ENCODE results near the gene DRICH1.
"Not testable (repeated sequence)": the region's sequence is repeated elsewhere in the genome, so short reads cannot be mapped to it uniquely, and the experiment has no call there.

Gene DRICH1

DNA sequence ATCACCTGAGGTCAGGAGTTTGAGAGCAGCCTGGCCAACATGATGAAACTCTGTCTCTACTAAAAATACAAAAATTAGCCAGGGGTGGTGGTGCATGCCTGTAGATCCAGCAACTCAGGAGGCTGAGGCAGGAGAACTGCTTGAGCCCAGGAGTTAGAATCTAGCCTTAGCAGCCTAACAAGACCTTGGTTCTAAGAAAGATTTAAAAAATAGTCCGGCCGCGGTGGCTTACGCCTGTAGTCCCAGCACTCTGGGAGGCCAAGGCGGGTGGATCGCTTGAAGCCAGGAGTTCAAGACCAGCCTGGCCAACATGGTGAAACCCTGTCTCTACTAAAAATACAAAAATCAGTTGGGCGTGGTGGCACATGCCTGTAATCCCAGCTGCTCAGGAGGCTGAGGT lies 14.4 kb upstream of the DRICH1 start:
- not testable (repeated sequence) for DNase-seq

DNA sequence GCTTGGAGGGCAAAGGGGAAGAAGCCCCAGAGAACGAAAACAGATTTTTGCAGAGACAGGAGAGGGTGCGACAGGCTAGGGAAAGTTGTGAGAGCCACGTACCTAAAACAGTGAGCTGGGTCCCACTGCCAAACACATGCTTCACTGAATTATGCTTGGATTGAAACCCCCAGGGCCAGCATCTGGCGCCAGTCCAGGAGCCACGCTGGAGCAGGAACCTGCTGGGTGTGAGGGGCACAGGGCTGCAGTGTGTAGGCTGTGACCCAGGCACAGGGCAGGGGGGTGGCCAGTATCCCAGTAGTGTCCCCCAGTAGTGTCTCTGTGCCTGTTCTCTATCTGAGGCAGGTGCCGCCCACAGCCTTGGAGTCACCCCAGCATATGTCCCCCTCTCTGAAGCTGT lies 8.1 kb upstream of the DRICH1 start:
- not testable (repeated sequence) for DNase-seq

DNA sequence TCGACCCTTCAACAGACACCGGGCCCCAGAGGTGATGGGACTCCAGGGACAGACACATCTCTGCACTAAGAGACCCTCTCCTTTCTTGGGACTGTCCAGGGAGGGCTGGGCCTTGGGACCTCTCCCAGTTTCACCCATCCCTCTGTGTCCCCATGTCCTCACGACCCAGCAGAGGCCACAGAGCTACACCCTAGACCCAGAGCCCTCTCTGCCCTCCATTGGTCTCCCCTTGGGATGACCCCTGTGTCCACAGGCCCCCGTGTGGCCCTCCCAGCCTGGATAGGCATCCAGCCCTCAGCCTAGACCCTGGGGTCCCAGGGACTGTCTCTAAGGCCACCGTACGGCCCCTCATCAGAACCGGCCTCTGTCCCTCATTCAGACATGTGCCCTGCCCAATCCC lies 7.5 kb upstream of the DRICH1 start:
- DNase-seq = no peak

DNA sequence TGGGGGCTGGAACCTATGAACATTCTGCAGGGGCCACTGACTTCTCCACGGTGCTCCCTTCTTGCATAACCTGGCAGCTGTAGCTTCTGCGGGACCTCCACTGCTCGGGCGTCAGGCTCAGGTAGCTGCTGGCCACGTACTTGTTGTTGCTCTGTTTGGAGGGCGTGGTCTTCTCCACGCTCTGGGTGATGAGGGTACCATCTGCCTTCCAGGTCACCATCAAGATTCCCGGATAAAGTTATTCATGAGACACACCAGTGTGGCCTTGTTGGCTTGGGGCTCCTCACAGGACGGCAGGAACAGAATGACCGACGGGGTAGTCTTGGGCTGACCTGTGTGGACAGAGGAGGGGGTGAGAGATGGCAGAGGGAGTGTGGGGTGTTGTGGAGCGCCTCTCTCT lies 6.5 kb upstream of the DRICH1 start:
- no peak for DNase-seq

DNA sequence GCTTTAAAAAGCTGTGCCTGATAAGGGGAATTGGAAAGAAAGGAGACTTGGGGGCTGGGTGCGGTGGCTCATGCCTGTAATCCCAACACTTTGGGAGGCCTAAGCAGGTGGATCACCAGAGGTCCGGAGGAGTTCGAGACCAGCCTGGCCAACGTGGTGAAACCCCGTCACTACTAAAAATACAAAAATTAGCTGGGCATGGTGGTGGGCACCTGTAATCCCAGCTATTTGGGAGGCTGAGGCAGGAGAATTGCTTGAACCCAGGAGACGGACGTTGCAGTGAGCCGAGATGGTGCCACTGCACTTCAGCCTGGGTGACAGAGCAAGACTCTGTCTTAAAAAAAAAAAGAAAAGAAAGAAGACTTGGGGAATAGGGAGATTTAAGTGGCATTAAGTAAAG lies 3.2 kb upstream of the DRICH1 start:
- DNase-seq = not testable (repeated sequence)

DNA sequence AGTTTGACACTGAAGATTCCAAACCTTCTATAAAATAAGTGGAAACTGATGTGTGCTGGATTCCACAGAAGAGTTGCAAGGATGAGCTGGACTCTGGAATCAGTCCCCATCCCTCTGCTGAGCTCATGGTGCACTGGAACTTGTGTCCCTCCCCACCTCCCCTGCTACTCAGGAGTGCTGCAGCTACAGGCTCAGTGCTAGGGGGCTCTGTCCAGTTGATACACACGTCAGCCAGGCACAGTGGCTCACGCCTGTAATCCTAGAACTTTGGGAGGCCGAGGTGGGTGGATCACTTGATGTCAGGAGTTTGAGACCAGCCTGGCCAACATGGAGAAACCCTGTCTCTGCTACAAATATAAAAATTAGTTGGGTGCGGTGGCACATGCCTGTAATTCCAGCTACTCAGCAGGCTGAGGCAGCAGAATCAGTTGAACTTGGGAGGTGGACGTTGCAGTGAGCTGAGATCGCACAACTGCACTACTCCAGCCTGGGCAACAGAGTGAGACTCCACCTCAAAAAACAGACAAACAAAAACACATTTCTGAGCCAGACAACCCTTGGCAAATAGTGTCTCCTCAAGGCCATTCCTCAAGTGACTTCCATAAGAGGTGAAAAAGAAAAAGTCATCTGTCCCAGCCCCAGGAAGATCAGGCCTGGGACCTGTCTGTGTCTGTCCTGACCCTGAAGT lies 3.9 kb downstream of the DRICH1 start:
- not testable (repeated sequence) for DNase-seq

DNA sequence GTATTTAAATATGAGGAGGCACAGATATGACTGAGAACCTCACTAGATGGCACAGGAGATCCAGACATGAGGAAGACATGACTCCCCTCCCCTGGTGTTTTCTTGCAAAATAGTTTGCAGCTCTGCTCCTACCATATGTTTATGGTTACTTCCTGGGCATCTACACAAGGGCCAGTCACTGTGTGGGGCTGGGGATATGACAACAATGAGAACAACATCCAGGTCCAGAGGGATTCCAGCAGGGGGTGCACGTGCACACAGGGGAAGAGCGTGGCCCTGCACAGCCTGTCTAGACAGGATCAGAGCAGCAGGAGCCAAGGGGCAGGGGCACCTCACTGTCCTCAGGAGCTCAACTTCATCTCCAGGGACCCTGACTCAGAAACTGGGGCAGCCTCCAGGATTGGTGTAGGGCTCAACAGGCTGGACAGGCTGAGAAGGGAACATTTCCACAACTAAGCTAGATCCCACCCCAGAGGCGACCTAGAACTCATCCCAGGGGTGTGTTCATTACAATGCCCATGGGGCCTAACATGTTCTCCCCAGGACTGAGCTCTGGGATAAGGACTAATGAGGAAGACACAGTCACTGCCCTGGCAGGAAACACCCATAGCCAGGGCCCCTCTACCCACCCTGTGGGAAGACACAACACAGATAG lies 4.6 kb downstream of the DRICH1 start:
- DNase-seq = not testable (repeated sequence)

DNA sequence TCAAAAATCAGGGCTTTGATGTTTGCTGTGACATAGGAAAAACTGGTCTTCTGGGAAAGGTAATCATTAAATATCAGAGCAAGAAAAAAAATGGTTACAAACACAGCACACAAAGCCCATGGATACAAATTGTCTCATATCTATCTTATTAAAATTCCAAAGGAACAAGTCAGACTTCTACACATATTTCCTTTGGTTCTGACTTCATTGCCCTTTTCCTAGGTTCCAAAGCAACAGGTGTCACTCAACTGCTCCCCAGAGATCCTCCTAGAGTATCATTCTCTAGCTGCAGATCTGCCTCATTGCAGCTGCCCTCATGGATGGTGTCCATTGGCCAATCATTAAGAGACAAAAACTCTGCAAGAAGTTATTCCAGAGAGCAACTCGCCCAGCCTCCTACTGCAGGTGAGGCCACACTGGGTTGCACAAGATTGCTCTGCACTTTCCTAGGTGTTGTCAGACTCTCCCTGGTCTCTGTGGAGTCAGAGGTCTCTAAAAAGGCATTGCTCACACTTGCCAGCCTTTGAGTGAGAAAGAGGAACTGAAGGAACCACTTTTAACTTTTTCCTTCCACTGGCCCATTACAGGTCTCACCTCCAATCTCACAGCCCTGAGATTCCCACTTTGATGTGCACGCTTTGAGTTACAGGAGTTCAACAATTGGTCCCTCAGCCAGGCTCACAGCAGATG lies 5.7 kb downstream of the DRICH1 start:
- DNase-seq = no peak

DNA sequence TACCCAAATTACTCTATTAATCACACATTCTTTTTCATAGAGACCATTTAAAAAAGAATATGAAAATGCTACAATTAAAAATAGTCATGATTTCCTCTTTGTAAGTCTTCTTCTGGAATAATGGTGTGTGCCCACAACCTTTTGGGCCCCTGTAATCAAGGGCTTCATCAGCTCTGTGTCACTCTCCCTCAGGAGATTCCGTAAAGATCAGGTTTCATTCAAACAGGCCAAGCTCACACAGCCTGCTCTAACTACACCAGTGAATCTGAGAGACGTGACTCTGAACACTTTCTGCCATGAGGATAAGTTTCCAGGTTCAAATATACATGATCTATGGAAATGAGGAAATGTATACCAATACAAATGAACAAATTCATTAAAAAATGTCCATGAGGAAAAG lies 9.5 kb downstream of the DRICH1 start:
- no peak for DNase-seq

DNA sequence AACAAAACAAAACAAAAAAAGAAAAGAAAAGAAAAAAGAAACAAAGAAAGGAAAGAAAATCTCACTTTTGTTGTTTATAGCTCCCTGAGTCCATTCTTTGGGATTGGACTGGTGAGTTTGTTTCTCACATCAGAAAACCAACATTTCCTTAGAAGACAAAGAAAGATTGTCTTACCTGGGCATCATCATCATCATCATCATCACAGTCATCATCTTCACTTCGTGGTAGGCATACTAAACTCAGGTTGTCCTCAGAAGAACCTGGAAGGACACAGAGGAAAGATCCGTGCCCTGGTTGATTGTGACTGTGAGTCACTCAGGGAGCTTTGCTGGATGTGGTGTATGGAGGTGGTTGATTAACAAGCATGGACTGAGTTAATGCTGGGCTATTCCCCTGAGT lies 10.2 kb downstream of the DRICH1 start:
- DNase-seq = not testable (repeated sequence)

DNA sequence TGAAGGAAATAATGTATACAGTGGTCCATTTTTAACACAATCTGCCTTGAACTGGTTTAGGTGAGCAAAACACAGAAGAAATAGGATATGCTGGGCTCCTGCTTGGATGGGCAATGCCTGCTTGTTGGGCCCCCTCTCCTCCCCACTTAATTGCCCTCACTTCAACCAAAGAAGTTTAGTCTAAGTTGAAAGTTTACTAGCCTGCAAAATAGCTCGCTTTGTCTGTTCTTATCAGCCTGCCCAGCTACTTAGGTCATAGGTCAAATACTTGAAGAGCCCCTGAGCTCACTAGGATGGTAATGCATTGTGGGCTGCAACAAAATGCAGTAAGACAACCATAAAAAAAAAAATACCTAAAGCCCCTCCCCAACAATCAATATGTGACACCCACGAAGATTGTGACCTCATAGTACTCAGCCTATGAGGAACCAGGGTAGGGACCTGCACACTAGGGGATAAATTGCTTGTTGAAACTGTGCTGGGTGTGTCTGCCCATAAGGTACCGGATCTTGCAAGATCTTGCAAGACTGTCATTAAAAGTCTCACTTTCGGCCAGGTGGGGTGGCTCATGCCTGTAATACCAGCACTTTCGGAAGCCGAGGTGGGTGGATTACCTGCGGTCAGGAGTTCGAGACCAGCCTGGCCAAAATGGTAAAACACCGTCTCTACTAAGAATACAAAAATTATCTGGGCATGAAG lies 10.9 kb downstream of the DRICH1 start:
- DNase-seq = no peak

DNA sequence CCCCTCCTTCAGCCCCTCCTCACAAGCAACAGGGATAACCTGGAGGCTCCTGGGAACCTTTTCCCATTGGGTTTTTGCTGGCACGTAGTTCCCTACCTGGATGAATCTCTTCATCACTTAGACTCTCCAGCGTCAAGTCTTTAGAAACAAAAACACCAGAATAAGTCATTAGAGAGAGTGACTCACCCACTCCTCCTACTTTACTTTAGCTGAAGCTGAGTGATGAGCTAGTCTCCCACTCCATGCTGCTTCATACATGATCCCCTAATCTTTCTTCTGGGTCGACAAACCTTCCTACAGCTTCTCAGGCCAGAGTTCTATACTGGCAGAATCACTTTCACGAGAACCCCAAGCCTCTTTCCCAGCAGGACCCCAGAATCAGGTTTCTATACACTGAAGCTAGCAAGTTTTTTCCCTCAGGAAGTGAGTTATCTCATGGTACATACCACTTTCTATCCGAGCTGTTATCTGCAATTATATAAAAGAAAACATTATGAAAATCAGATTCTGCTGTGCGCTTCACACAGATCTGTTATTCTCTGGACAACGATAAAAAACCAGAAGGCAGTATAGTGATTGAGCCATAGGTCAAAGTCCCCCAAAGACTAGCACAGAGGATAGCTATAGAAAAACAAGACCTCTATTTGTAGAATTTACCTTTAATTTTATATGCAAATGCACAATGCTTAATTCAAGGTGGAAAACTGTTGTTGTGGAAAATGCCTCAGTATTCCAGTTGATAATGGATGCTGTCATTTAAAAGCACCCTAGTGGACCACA lies 18.7 kb downstream of the DRICH1 start:
- DNase-seq = no peak

DNA sequence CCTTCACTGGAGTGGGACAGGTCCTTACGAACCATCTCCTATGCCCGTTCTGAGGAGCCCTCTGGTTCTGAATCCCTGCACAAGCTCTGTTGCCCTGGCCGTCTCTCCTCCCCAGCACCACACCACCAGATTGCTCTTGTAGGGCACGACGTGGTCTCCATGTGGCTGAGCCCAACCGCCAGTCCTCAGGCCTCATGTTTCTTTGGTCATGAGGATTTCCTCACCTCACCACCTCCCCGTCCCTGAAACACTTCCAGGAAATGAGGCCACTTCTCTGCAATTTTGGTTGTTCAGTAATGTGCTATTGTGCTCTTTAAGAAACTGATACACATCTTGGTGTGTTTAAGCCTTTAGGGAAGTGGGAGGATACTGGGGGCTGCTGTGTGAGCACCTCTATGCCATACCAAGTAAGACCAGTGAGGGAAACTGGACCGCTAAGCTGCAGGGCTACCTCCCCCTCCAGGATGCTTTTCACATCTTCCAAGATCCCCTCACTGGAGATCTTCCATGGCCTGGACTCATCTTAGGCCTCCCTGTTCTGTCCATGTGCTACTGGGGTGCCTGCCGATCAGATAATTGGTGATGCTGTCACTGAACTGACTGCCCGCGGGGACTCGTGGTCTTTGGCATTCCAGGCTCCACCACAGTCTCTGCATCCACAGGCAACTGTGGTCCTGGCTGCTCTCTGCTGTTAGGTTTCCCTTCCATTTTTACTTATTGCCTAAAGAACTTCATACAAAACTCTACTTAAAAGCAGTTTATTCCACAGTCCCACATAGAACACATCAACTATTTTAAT lies 21.9 kb downstream of the DRICH1 start:
- no peak for DNase-seq

DNA sequence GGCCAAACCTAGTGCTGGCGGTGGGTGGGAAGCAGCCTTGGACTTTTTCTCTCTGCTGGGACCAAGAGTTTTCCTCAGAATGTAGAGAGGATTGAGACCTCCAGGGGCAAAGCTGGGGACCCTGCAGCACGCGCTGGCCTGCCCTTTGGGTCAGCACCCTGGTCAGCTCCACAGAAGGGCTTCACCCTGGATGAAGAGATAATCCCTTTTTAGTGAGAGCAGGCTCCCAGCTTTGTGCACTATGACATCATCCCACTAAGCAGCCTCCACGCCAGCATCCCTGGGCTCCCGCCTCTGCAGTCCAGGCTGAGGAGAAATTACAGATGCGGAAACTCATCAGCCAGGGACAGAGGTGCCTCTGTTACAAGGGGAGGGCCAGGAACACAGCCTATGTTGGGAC lies 23.5 kb downstream of the DRICH1 start:
- no peak for DNase-seq

DNA sequence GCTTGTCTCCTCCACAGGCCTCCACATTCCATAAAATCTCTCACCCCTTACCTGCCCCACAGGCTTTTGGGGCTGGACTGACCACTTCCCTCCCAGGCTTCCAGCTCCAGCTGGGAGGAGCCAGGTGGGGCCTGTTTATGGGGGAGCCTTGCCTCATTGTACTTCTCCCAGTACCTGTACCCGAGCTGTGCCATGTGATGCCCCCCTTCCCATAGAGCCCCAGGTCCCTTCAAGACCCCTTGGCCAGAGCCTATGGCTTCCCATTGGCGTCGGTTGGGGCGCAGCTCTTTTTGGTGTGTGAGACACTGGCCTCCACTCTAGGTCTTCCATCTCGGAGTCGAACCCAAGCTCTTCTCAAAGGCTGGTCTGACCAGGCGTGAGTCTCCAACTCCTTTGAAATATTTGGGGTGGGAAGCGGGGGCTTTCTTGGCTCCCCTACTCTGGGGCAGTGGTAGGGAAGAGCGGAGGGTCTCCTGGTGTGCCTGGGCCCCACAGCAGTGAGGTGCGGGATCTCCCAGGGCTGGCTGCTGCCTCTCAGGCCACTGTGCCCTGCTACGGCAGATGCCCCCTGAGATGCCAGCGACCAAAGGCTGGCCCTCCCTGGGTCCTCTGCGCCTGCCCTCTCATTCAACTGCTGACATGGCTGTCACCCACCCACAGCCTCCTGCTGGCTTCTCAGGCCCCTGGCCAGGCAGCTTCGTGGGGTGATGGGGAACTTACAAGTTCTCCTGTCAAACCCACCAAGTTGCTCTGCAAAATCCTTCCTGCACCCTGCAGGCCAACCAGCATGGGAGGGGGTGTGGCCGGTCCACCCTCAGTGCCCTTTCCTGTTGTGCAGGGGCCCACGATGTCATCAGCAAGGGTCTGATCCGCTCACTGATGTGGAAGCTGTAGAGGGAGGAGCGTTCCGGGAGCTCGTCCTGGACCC lies 25.7 kb downstream of the DRICH1 start:
- no peak for DNase-seq

DNA sequence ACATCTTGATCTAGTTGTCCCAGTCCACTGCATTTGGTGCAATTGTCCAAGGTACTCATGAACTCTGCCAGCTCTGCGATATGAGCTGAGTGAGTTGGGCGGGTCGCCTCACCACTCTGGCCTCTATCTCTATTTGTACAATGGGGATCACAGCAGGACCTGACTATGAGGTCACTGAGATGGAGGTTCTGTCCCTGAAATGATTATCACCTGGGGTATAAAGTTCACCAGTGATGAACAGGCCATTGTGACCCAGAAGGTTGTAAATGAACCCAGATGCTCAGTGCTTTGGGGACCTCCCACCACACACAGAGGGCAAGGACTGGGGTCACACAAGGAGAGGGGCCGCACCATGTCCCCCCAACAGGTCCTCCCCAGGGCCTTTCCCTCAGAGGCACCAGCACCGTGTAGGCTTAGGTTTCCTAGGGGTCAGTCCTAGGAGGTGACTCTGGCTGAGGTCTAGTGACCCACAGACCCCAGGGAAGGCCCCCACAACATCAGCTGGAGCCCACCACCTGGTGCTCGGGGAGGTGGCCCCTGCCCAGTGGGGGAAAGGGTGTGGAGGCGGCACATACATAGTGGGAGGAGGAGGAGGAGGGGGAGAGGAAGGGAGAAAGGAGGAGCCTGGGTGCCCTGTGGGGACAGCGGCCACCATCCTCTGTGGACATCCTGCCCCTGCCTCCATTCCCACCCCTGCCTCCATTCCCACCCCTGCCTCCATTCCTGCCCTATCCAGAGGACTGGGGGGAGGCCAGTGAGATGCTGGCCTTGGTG lies 27.0 kb downstream of the DRICH1 start:
- DNase-seq = no peak

DNA sequence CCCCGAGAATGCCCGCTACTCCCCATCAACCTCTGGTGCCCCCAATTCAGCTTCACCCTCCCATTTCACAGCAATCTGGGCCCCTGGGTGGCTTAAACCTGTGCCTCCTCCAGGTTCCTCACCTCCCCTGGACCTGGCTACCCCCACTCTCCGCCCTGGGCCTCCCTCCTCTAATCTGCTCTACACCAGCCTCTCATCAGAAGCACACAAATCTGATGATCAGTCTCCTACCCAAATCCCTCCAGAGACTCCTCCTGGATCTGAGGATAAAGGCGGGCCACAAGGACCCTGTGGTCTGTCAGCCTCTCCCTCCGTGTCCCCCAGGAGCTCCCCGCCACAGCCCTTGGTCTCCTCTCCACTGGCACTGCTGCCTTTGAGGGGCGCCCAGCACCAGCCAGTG lies 28.9 kb downstream of the DRICH1 start:
- DNase-seq = no peak

DNA sequence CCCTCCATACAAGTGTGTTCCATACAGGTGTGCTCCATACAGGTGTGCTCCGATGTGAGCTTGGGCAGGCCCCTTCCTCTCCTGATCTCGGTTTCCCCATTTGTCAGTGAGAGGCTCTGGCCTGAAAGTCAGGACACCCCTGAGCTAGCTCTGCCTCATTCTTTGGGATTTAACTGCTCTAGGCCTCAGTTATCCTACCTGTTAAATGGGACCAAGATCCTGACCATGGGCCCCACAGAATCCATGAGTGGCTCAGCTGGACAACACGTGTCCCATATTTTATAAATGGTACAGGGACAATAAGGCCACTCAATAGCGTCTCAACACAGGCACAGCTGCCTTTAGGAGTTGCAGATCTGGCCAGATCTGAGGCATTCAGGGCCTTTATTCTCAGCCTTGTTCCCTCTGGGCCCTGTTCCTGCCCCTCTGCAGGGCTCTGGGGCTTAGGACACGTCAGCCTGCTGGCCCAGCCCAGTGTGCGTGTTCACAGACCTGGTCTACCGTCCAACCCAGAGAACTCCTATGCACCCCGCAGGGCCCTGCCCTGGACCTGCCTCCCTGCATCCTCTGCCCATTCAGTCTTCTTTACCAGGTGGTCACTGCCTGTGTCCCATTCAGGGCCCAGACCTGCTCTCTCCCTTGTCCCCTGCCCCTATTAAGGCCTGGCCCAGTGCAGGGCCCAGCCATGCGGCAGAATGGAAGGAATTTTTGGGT lies 33.2 kb downstream of the DRICH1 start:
- no peak for DNase-seq

DNA sequence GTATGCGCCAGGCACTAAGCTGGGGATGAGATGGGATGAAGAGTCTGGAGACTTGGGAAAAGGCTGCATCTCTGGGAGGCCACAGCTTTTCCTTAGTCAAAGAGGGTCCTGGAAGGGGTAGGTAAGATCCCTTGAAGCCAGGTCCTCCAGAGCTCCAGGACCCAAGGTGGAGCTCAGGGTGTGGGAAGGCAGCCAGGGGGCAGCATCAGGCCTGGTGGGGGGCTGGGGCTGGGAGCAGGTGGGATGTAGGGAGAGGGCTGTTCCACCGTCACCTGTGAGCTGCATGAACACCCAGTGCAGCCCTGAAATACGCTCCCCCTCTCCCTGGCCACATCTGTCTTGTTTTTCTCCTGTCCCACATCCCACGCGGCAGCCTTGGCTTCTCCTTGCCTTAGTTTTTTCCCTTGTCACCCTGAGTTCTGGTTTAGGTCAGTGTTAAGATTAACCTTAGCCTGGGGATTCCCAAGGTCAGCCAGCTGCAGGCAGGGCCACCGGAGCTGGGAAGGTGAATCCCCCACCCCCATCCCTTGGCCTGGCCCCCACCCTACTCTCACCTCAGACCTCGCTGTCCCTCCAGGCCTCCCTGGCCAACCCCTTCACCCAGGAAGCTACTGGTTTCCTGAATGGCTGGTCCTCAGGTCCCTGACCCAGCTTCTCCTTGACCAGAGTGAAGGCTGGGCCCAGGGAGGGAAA lies 34.4 kb downstream of the DRICH1 start:
- DNase-seq = not testable (repeated sequence)

Data from NCI-H510A (cell line).